Measurements from ENCODE around the gene LAMA3. TPM values are rescaled to one million over a fixed set of nuclear protein-coding genes. Genes with fewer than 3 reads are reported as not detected.

LAMA3 gene
- total and polyA plus RNA-seq, 10 of the 15 experiments (the other 5 are each of a cell fraction or from before 2014, with no cell fraction given): 0.37 to 6.5 (median 5.4) TPM

GRCh38 chr18:23828426-23828825 lies 139.2 kb downstream of the LAMA3 start (continued):
- peak; percentile 39; the same call in 1 of the 2 replicates for TF ChIP-seq FOXM1 (IDR thresholded peaks at IDR 0.05; ENCODE audit: low read depth, low read length)
- no peak for TF ChIP-seq ATF3 (IDR thresholded peaks at IDR 0.05; ENCODE audit: borderline replicate concordance, extremely low read depth, low read depth, low read length)
- TF ChIP-seq SREBF1 (IDR thresholded peaks at IDR 0.05; ENCODE audit: low read length): no peak
- no peak for TF ChIP-seq RCOR1 (conservative IDR thresholded peaks at IDR 0.05; ENCODE audit: low read depth, low read length)
- peak; percentile 73 for TF ChIP-seq JUNB (IDR thresholded peaks at IDR 0.05)
- TF ChIP-seq MXI1 (IDR thresholded peaks at IDR 0.05; ENCODE audit: low read depth, low read length): no peak
- no peak for TF ChIP-seq SMC3 (IDR thresholded peaks at IDR 0.05; ENCODE audit: borderline replicate concordance, low read length)

- ChIA-PET SMC1A (ENCODE audit: uncharacterized antibody, unreplicated experiment) (no interaction called here), RAD21 (ENCODE audit: unreplicated experiment) (no interaction called here), POLR2A (no interaction called here), CTCF (no interaction called here)
- H2AFZ ChIP-seq (ENCODE audit: control insufficient read depth, low read depth, low read length): no peak overlapping the region
- no peaks in the 10 kb centered on the region for H3K27me3 ChIP-seq (replicated peaks in 1 of 2; ENCODE audit: control insufficient read depth in 2 of 2, insufficient read depth in 2 of 2, low read length in 1 of 2)
- TF ChIP-seq RELA (IDR thresholded peaks at IDR 0.05; ENCODE audit: borderline replicate concordance, partially characterized antibody) (no peak), CHD4 (IDR thresholded peaks at IDR 0.05) (no peak), STAT3 (IDR thresholded peaks at IDR 0.05; ENCODE audit: low read depth, low read length) (no peak), CTCF (IDR thresholded peaks at IDR 0.05 in 2 of 3, conservative IDR thresholded peaks at IDR 0.05 in 1 of 3; ENCODE audit: control insufficient read depth in 2 of 3, extremely low read depth in 1 of 3, insufficient read depth in 1 of 3, low read depth in 3 of 3, low read length in 3 of 3) (no peak), SUZ12 (IDR thresholded peaks at IDR 0.05; ENCODE audit: unreplicated experiment) (no peak), ZNF217 (IDR thresholded peaks at IDR 0.05) (no peak), USF1 (IDR thresholded peaks at IDR 0.05; ENCODE audit: borderline replicate concordance, extremely low read length, insufficient read depth, low read depth, low read length) (no peak), DPF2 (IDR thresholded peaks at IDR 0.05) (no peak)
- no TSS peak for BruUV-seq (replicated peaks)
- 26% methylated on average over 3 of the region's 3 CpGs for WGBS (ENCODE audit: insufficient coverage, insufficient replicate concordance, low lambda C conversion rate, missing lambda C conversion rate)
- intact Hi-C loops (cut with micrococcal nuclease; ENCODE audit: unreplicated experiment) (no loop called here), in situ Hi-C loops (cut with MboI) (loop anchor here (5.0 kb wide), 1 partner anchor 284 kb away; no protein-coding TSS in a partner anchor)
- H3K4me3 ChIP-seq: no peak overlapping the region
- no peaks in the 10 kb centered on the region for H3K4me1 ChIP-seq (ENCODE audit: control insufficient read depth, insufficient read depth, low read length)
- no peaks in the 10 kb centered on the region for H3K36me3 ChIP-seq (ENCODE audit: control insufficient read depth in 2 of 2, insufficient read depth in 2 of 2, low read length in 1 of 2)
- H4K20me1 ChIP-seq (ENCODE audit: control insufficient read depth, insufficient read depth): no peaks in the 10 kb centered on the region
- ATAC-seq: no peak
- H3K4me2 ChIP-seq (ENCODE audit: control insufficient read depth, insufficient read depth): no peak overlapping the region
- H3K9me3 ChIP-seq (replicated peaks; ENCODE audit: control insufficient read depth, insufficient read depth, low read length): no peaks in the 10 kb centered on the region
- no peak for FAIRE-seq
- no peak overlapping the region for H3K9ac ChIP-seq (ENCODE audit: control insufficient read depth, insufficient read depth, low read length)
- H3K27ac ChIP-seq (ENCODE audit: control insufficient read depth, insufficient read depth): no peak overlapping the region
- DNase-seq (ENCODE audit: low read depth, low spot score): no peak
- no peaks in the 10 kb centered on the region for H3K79me2 ChIP-seq (ENCODE audit: control insufficient read depth, insufficient read depth, low read length)
Measured at GRCh38 chr18:23832911-23833310, 143.7 kb downstream of the LAMA3 start.

Measured in GM12878 (cell line).